HTR-8/SVneo (cell line): ENCODE results near the gene CYP2C9.

Source experiments
- DNase-seq: peaks from one replicate; pipeline ENCODE4 v3.0.0; 2011; ENCODE audit warnings: low spot score, mixed read lengths; ENCODE audit not compliant: insufficient read length
- FAIRE-seq: peaks from 2 replicates; lab custom pipeline; 2011; peaks lifted over from hg19 to GRCh38; lab: Jason Lieb, UNC

CYP2C9 gene

GRCh38 chr10:95035332-95036295 lies 97.2 kb downstream of the CYP2C9 start:
- no peak for DNase-seq
- FAIRE-seq = no peak

GRCh38 chr10:95039281-95039680 lies 100.8 kb downstream of the CYP2C9 start:
- no peak for FAIRE-seq
- no peak for DNase-seq
